H1 (cell line): ENCODE data around the gene MACF1.

Source experiments
- CHD1 ChIP-seq: IDR thresholded peaks from 2 replicates; pipeline ENCODE4 v1.6.1; 2012; ENCODE audit warnings: low read depth, low read length, improper control_type of control experiment
- JUND ChIP-seq: IDR thresholded peaks from 2 replicates; pipeline ENCODE4 v1.6.1; 2011; ENCODE audit warnings: mild to moderate bottlenecking, improper control_type of control experiment, low read length
- NANOG ChIP-seq: IDR thresholded peaks from 2 replicates; pipeline ENCODE4 v1.6.1; 2011; ENCODE audit warnings: low read length, low read depth, mild to moderate bottlenecking, inconsistent platforms; ENCODE audit not compliant: insufficient read depth, poor library complexity, severe bottlenecking
- POLR2A ChIP-seq, 2 experiments: IDR thresholded peaks; 1 replicate in 1 of 2; 2 replicates in 1 of 2; pipeline ENCODE4 v1.6.1; 2011; ENCODE audit warnings: low read depth in 2 of 2, low read length in 2 of 2, mild to moderate bottlenecking in 2 of 2; ENCODE audit errors: control extremely low read depth in 1 of 2
- SIN3A ChIP-seq, 2 experiments: IDR thresholded peaks in 1 of 2; conservative IDR thresholded peaks in 1 of 2; 2 replicates each; pipeline ENCODE4 v1.6.1; 2011 to 2012; ENCODE audit warnings: low read length in 2 of 2, improper control_type of control experiment in 1 of 2, low read depth in 1 of 2, mild to moderate bottlenecking in 1 of 2

- TF ChIP-seq CHD1 (no peak), SIN3A (conservative IDR thresholded peaks at IDR 0.05 in 1 of 2, IDR thresholded peaks at IDR 0.05 in 1 of 2; ENCODE audit: low read depth in 1 of 2, low read length in 2 of 2) (no peak), POLR2A (IDR thresholded peaks at IDR 0.05; ENCODE audit: control extremely low read depth in 1 of 2, low read depth in 2 of 2, low read length in 2 of 2) (no peak), JUND (no peak), NANOG (no peak)
Observed at GRCh38 chr1:39368045-39368444, 163.6 kb downstream of the MACF1 start.
